HG02885 (cell line): Measurements from ENCODE around the gene PSD2.
A peak's percentile ranks its signal among the peaks of the same experiment; 100 is the strongest.

ENCODE experiments used
- ATAC-seq: cut with Tn5 transposase; IDR thresholded peaks from one replicate; pipeline ENCODE4 v1.9.1; 2021; ENCODE audit warnings: mild to moderate bottlenecking; ENCODE audit not compliant: unreplicated experiment, poor library complexity

PSD2 gene

GRCh38 chr5:139763280-139763929 is 32.2 kb upstream of the PSD2 start:
- ATAC-seq, result no peak

GRCh38 chr5:139763930-139764791 is 31.4 kb upstream of the PSD2 start:
- no peak for ATAC-seq

- no peak for ATAC-seq
Measured at GRCh38 chr5:139764886-139765408, 30.7 kb upstream of the PSD2 start.

- ATAC-seq, result peak; percentile 86
Measured at GRCh38 chr5:139765409-139766217, 30.0 kb upstream of the PSD2 start.

- ATAC-seq, result no peak
Measured at GRCh38 chr5:139767960-139768359, 27.6 kb upstream of the PSD2 start.

GRCh38 chr5:139768807-139769465 is 26.7 kb upstream of the PSD2 start:
- ATAC-seq, result no peak

- ATAC-seq, result no peak
Measured at GRCh38 chr5:139769477-139769876, 26.1 kb upstream of the PSD2 start.

GRCh38 chr5:139770722-139771121 is 24.9 kb upstream of the PSD2 start:
- no peak for ATAC-seq

- ATAC-seq, result no peak
Measured at GRCh38 chr5:139772089-139772791, 23.4 kb upstream of the PSD2 start.

GRCh38 chr5:139772927-139773690 is 22.5 kb upstream of the PSD2 start:
- no peak for ATAC-seq

GRCh38 chr5:139774980-139775661 is 20.5 kb upstream of the PSD2 start:
- ATAC-seq, result peak; percentile 86

- ATAC-seq, result no peak
Measured at GRCh38 chr5:139775872-139776271, 19.7 kb upstream of the PSD2 start.

GRCh38 chr5:139776861-139777260 is 18.7 kb upstream of the PSD2 start:
- no peak for ATAC-seq

- no peak for ATAC-seq
Measured at GRCh38 chr5:139783436-139783965, 12.1 kb upstream of the PSD2 start.

- ATAC-seq, result no peak
Measured at GRCh38 chr5:139784488-139784887, 11.1 kb upstream of the PSD2 start.

GRCh38 chr5:139787257-139787567 is 8.4 kb upstream of the PSD2 start:
- ATAC-seq, result no peak

GRCh38 chr5:139787568-139788293 is 7.9 kb upstream of the PSD2 start:
- peak; percentile 77 for ATAC-seq
